H1 (cell line): ENCODE data around the gene SELENOV. TPM values are rescaled to one million over a fixed set of nuclear protein-coding genes. Genes with fewer than 3 reads are reported as not detected.

Source experiments
- ASH2L ChIP-seq: fragments of 200-600, 300-600 bp; sonication (generic); IDR thresholded peaks from one replicate; pipeline ENCODE4 v1.7.1; 2017; ENCODE audit warnings: low read length
- BACH1 ChIP-seq: IDR thresholded peaks from 2 replicates; pipeline ENCODE4 v1.6.1; 2012; ENCODE audit warnings: low read length, improper control_type of control experiment
- BCL11A ChIP-seq, 2 experiments: IDR thresholded peaks; one replicate each; pipeline ENCODE4 v1.6.1; 2011; ENCODE audit warnings: low read depth in 2 of 2, low read length in 2 of 2, mild to moderate bottlenecking in 2 of 2
- CBX5 ChIP-seq: fragments of 300-800, 300-1000 bp; sonication (generic); IDR thresholded peaks from 2 replicates; pipeline ENCODE4 v1.7.1; 2016; ENCODE audit warnings: antibody characterized with exemption, low read length, low read depth
- CBX8 ChIP-seq: fragments of 300-800, 300-1000 bp; sonication (generic); IDR thresholded peaks from 2 replicates; pipeline ENCODE4 v1.7.1; 2016; ENCODE audit warnings: low read depth, low read length, borderline replicate concordance
- CEBPB ChIP-seq: IDR thresholded peaks from 2 replicates; pipeline ENCODE4 v1.6.1; 2012; ENCODE audit warnings: low read depth, low read length
- CHD1 ChIP-seq: IDR thresholded peaks from 2 replicates; pipeline ENCODE4 v1.6.1; 2012; ENCODE audit warnings: low read depth, low read length, improper control_type of control experiment
- CTCF ChIP-seq, 3 experiments: IDR thresholded peaks; 1 replicate in 2 of 3; 2 replicates in 1 of 3; pipeline versions ENCODE4 v1.5.1 to v1.6.1; 2011; ENCODE audit warnings: low read length in 3 of 3, mild to moderate bottlenecking in 3 of 3, inconsistent platforms in 2 of 3, low read depth in 1 of 3, moderate library complexity in 1 of 3; ENCODE audit not compliant: insufficient read depth in 1 of 3; ENCODE audit errors: control extremely low read depth in 1 of 3
- EGR1 ChIP-seq: IDR thresholded peaks from 2 replicates; pipeline ENCODE4 v1.6.1; 2011; ENCODE audit warnings: low read depth, low read length, borderline replicate concordance
- EP300 ChIP-seq, 2 experiments: IDR thresholded peaks; 1 replicate in 1 of 2; 2 replicates in 1 of 2; pipeline ENCODE4 v1.6.1; 2011 to 2012; ENCODE audit warnings: low read depth in 2 of 2, low read length in 2 of 2, mild to moderate bottlenecking in 2 of 2, borderline replicate concordance in 1 of 2, inconsistent platforms in 1 of 2, moderate library complexity in 1 of 2
- EZH2 ChIP-seq: fragments of 200-600 bp; sonication (generic); IDR thresholded peaks from 2 replicates; pipeline ENCODE4 v1.7.1; 2012; ENCODE audit warnings: low read depth, mild to moderate bottlenecking, moderate library complexity, low read length, inconsistent platforms; ENCODE audit not compliant: severe bottlenecking
- GTF2F1 ChIP-seq: IDR thresholded peaks from 2 replicates; pipeline ENCODE4 v1.6.1; 2012; ENCODE audit warnings: low read depth, low read length, improper control_type of control experiment, borderline replicate concordance
- HDAC2 ChIP-seq, 2 experiments: fragments of 300-600 bp in 1 of 2; sonication (generic) in 1 of 2; IDR thresholded peaks; 2 replicates each; pipeline ENCODE4 v1.6.1; 2011 to 2012; ENCODE audit warnings: low read depth in 2 of 2, low read length in 2 of 2, mild to moderate bottlenecking in 2 of 2, moderate library complexity in 2 of 2, borderline replicate concordance in 1 of 2, inconsistent platforms in 1 of 2
- MAFK ChIP-seq: IDR thresholded peaks from 2 replicates; pipeline ENCODE4 v1.6.1; 2012; ENCODE audit warnings: low read depth, mild to moderate bottlenecking, improper control_type of control experiment, low read length
- NANOG ChIP-seq: IDR thresholded peaks from 2 replicates; pipeline ENCODE4 v1.6.1; 2011; ENCODE audit warnings: low read length, low read depth, mild to moderate bottlenecking, inconsistent platforms; ENCODE audit not compliant: insufficient read depth, poor library complexity, severe bottlenecking
- RBBP5 ChIP-seq: IDR thresholded peaks from 2 replicates; pipeline ENCODE4 v1.7.1; 2012; ENCODE audit warnings: low read depth, mild to moderate bottlenecking, inconsistent platforms, low read length, moderate library complexity, borderline replicate concordance
- RXRA ChIP-seq: IDR thresholded peaks from 2 replicates; pipeline ENCODE4 v1.6.1; 2011; ENCODE audit warnings: low read depth, mild to moderate bottlenecking, low read length, moderate library complexity; ENCODE audit not compliant: insufficient read depth
- SIN3A ChIP-seq, 2 experiments: IDR thresholded peaks in 1 of 2; conservative IDR thresholded peaks in 1 of 2; 2 replicates each; pipeline ENCODE4 v1.6.1; 2011 to 2012; ENCODE audit warnings: low read length in 2 of 2, improper control_type of control experiment in 1 of 2, low read depth in 1 of 2, mild to moderate bottlenecking in 1 of 2
- SP4 ChIP-seq: IDR thresholded peaks from 2 replicates; pipeline ENCODE4 v1.6.1; 2012; ENCODE audit warnings: low read length, inconsistent platforms
- SRF ChIP-seq: IDR thresholded peaks from 2 replicates; pipeline ENCODE4 v1.6.1; 2011; ENCODE audit warnings: mild to moderate bottlenecking, low read depth, low read length, moderate library complexity
- YY1 ChIP-seq: IDR thresholded peaks from 2 replicates; pipeline ENCODE4 v1.6.1; 2011; ENCODE audit warnings: low read depth, mild to moderate bottlenecking, low read length
- polyA plus RNA-seq, 7 experiments: library from polyadenylated mRNA; depleted of rRNA in 3 of 7; stranded (reverse) in 5 of 7; unstranded in 2 of 7; fragments of >200 nt in 5 of 7; fragments of 200-250 nt in 2 of 7; gene quantifications; 1 replicate in 5 of 7; 2 replicates in 1 of 7; 4 replicates in 1 of 7; pipeline versions ENCODE4 v1.2.1 to v1.2.3, GENCODE V29; 2011 to 2013; ENCODE audit warnings: missing spikeins in 2 of 7, mixed read lengths in 2 of 7
- total RNA-seq: library from RNA; stranded (reverse); fragmentation: NEBNext Ultra II Directional; extraction: Animal tissue kit (Norgen Biotek cat#: 25700); gene quantifications from 2 replicates; pipeline ENCODE4 v1.2.1, GENCODE V29; 2021

The SELENOV gene
- total and polyA plus RNA-seq, 2 of the 8 experiments (the other 6 are each of a cell fraction or from before 2014, with no cell fraction given) = 8.4 to 10.7 TPM

GRCh38 chr19:39497996-39498797 lies 16.7 kb upstream of the SELENOV start (continued):
- TF ChIP-seq ASH2L = peak; percentile 67
- no peak for TF ChIP-seq NANOG
- TF ChIP-seq CHD1 = no peak
- TF ChIP-seq BACH1 = no peak; the same call in 1 of the 2 replicates
- no peak for TF ChIP-seq GTF2F1
- TF ChIP-seq RXRA = no peak
- TF ChIP-seq CEBPB = no peak
- peak; percentile 51; the same call in 1 of the 2 replicates for TF ChIP-seq YY1
- TF ChIP-seq RBBP5 = 0 out of 2 replicates have a peak, but pooled peaks have one; percentile 61
- TF ChIP-seq SRF = no peak
- no peak for TF ChIP-seq EP300 (IDR thresholded peaks at IDR 0.05; ENCODE audit: borderline replicate concordance in 1 of 2, low read depth in 2 of 2, low read length in 2 of 2)
- TF ChIP-seq MAFK = no peak
- no peak; a peak in 2 of 4 replicates for TF ChIP-seq HDAC2 (IDR thresholded peaks at IDR 0.05; ENCODE audit: borderline replicate concordance in 1 of 2, low read depth in 2 of 2, low read length in 2 of 2)
- TF ChIP-seq SP4 = no peak
- TF ChIP-seq EZH2 = no peak
- no peak for TF ChIP-seq CBX8
- TF ChIP-seq CTCF (IDR thresholded peaks at IDR 0.05; ENCODE audit: control extremely low read depth in 1 of 3, insufficient read depth in 1 of 3, low read depth in 1 of 3, low read length in 3 of 3) = peak; percentile 31 to 39 (median 39)
- no peak for TF ChIP-seq BCL11A (IDR thresholded peaks at IDR 0.05; ENCODE audit: low read depth in 2 of 2, low read length in 2 of 2)
- TF ChIP-seq CBX5 = no peak
- TF ChIP-seq SIN3A (conservative IDR thresholded peaks at IDR 0.05 in 1 of 2, IDR thresholded peaks at IDR 0.05 in 1 of 2; ENCODE audit: low read depth in 1 of 2, low read length in 2 of 2) = peak; percentile 39 to 58; a peak in 1 of 4 replicates
- TF ChIP-seq EGR1 = no peak
